ENCODE data around the gene ABR. TPM values are rescaled to one million over a fixed set of nuclear protein-coding genes. Genes with fewer than 3 reads are reported as not detected.

The ABR gene
- total and polyA plus RNA-seq, 2 of the 13 experiments (the other 11 are each of a cell fraction or from before 2014, with no cell fraction given): 12.4 to 40.4 TPM

- POLR2A ChIA-PET: no interaction called here
- H3K79me2 ChIP-seq (ENCODE audit: insufficient read depth, low read length): no peaks in the 10 kb centered on the region
- CTCF ChIA-PET (ENCODE audit: low intra/inter-chr PET ratio, low total read pairs): no interaction called here
- in situ Hi-C loops (cut with HindIII; ENCODE audit: extremely low pct_ligation_motif_present, low pct_unique_long_range_greater_than_20kb): no loop called here
- 78% methylated on average over 6 of the region's 10 CpGs for WGBS (ENCODE audit: low lambda C conversion rate)
- H3K9ac ChIP-seq (ENCODE audit: insufficient read depth, low read depth, low read length): no peak overlapping the region
- no peak overlapping the region for H3K27ac ChIP-seq (ENCODE audit: extremely low read length, insufficient read depth, low read length)
- no peak overlapping the region for H2AFZ ChIP-seq (ENCODE audit: low read length)
- DNase-seq (ENCODE audit: low spot score) (no peak), ATAC-seq (no peak), FAIRE-seq (no peak)
- H3K4me1 ChIP-seq (ENCODE audit: insufficient read depth, low read length): peaks cover 7% of the 10 kb centered on the region
- H3K4me3 ChIP-seq (replicated peaks in 1 of 3; ENCODE audit: insufficient read depth in 1 of 3, low read depth in 2 of 3, low read length in 3 of 3): no peak overlapping the region
- intact Hi-C loops (cut with micrococcal nuclease; ENCODE audit: unreplicated experiment): no loop called here
- no peaks in the 10 kb centered on the region for H3K9me3 ChIP-seq (ENCODE audit: low read length)
- BruUV-seq (replicated peaks): no TSS peak
- H4K20me1 ChIP-seq (ENCODE audit: insufficient read depth, low read length): no peaks in the 10 kb centered on the region
- no peak overlapping the region for H3K4me2 ChIP-seq (ENCODE audit: low read depth, low read length)
- no peaks in the 10 kb centered on the region for H3K36me3 ChIP-seq (replicated peaks in 1 of 2; ENCODE audit: control insufficient read depth in 1 of 2, insufficient read depth in 2 of 2, low read length in 2 of 2)
- no peaks in the 10 kb centered on the region for H3K27me3 ChIP-seq (ENCODE audit: control insufficient read depth in 1 of 2, insufficient read depth in 2 of 2, low read length in 2 of 2)
- no peak for TF ChIP-seq ZNF407 (CRISPR knock-in tag; IDR thresholded peaks at IDR 0.05; ENCODE audit: not compliant biosample characterization)
- TF ChIP-seq HDAC2 (CRISPR knock-in tag; IDR thresholded peaks at IDR 0.05): no peak
- TF ChIP-seq ZNF292 (CRISPR knock-in tag; IDR thresholded peaks at IDR 0.05; ENCODE audit: borderline replicate concordance, low read depth): no peak
- TF ChIP-seq ETS1 (CRISPR knock-in tag; IDR thresholded peaks at IDR 0.05): no peak
- no peak for TF ChIP-seq ZNF501 (CRISPR knock-in tag; IDR thresholded peaks at IDR 0.05)
- no peak for TF ChIP-seq ZKSCAN8 (CRISPR knock-in tag; IDR thresholded peaks at IDR 0.05; ENCODE audit: borderline replicate concordance)
- no peak for TF ChIP-seq ZSCAN29 (CRISPR knock-in tag; conservative IDR thresholded peaks at IDR 0.05)
- TF ChIP-seq ZNF207 (IDR thresholded peaks at IDR 0.05; ENCODE audit: borderline replicate concordance): no peak
- no peak for TF ChIP-seq E2F5 (CRISPR knock-in tag; conservative IDR thresholded peaks at IDR 0.05)
- no peak for TF ChIP-seq TCF12 (IDR thresholded peaks at IDR 0.05)
- TF ChIP-seq TCF12 (CRISPR knock-in tag; IDR thresholded peaks at IDR 0.05): no peak
- no peak for TF ChIP-seq ZNF749 (CRISPR knock-in tag; IDR thresholded peaks at IDR 0.05; ENCODE audit: borderline replicate concordance)
- no peak for TF ChIP-seq HNF1B (CRISPR knock-in tag; IDR thresholded peaks at IDR 0.05)
- TF ChIP-seq ZNF251 (CRISPR knock-in tag; IDR thresholded peaks at IDR 0.05): no peak
Measured at GRCh38 chr17:1019451-1019850, 160.3 kb downstream of the ABR start.
